GM10266 (cell line): ENCODE measurements around the gene GGCX.
"Not testable (repeated sequence)": the region's sequence is repeated elsewhere in the genome, so short reads cannot be mapped to it uniquely, and the experiment has no call there.

ENCODE experiments used
- DNase-seq: peaks from one replicate; pipeline ENCODE4 v3.0.0; 2012; ENCODE audit errors: extremely low spot score
- TF ChIP-seq, protein P1 (sequence below): IDR thresholded peaks from 2 replicates; pipeline ENCODE4 v1.5.1; 2012; ENCODE audit warnings: mild to moderate bottlenecking, low read depth; ENCODE audit not compliant: control insufficient read depth, insufficient read depth; ENCODE audit errors: missing control alignments

Gene GGCX

DNA sequence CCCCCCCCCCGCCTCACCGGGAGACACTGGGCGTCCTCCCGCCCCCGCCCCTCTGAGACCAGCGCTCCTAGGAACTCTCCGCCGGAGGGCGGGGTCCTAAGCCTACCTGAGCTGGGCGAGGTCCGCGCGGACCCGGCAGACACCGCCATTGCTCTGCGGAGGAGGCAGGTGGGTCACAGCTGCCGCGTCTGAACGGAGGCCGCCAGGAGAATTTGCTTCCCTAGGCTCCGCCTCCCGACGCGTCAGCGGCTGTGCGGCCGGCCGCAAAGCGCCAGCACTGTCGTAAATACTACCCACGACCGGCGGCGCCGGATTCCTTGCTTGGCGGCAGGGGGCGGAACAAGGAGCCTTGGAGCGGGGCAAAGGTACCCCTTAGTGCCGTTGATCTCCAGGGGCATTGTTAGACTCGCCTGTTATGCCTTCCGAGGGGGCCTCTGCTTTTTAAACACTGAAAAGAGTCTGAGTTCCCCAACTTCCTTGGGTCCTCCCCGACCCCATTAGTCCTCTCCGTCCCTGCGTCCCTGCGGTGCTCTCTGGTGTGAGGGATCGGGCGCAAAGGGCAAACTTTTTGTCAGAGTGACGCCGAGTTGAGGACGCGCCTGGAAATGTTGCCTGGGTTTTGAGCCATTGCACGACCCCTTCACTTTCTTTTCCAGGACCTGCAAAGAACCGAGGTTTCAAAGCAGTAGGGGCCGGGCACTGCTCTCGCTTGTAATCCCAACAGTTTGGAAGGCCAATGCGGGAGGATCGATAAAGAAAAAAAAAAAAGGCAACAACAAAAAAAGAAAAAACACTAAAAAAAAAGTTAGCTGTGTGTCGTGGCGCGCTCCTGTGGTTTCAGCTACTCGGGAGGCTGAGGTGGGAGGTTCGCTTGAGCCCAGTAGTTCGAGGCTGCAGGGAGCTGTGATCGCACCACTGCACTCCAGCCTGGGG is at the start of gene GGCX:
GGCX (minus strand) TSS at position 214 of the 933 bp plus-strand sequence; CDS start at position 149, 65 bp downstream.
- TF ChIP-seq, protein P1, sequence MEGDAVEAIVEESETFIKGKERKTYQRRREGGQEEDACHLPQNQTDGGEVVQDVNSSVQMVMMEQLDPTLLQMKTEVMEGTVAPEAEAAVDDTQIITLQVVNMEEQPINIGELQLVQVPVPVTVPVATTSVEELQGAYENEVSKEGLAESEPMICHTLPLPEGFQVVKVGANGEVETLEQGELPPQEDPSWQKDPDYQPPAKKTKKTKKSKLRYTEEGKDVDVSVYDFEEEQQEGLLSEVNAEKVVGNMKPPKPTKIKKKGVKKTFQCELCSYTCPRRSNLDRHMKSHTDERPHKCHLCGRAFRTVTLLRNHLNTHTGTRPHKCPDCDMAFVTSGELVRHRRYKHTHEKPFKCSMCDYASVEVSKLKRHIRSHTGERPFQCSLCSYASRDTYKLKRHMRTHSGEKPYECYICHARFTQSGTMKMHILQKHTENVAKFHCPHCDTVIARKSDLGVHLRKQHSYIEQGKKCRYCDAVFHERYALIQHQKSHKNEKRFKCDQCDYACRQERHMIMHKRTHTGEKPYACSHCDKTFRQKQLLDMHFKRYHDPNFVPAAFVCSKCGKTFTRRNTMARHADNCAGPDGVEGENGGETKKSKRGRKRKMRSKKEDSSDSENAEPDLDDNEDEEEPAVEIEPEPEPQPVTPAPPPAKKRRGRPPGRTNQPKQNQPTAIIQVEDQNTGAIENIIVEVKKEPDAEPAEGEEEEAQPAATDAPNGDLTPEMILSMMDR = peak; percentile 7
- DNase-seq = peak; percentile 89

GRCh38 chr2:85607268-85608215 is 46.2 kb upstream of the GGCX start:
- TF ChIP-seq, protein P1 = no peak

GRCh38 chr2:85606116-85606455 is 44.8 kb upstream of the GGCX start:
- TF ChIP-seq, protein P1 = no peak
- DNase-seq = no peak

More at GRCh38 chr2:85607268-85608215, 46.2 kb upstream of the GGCX start:
- no peak for DNase-seq

GRCh38 chr2:85605406-85606115 is 44.3 kb upstream of the GGCX start:
- TF ChIP-seq, protein P1 = no peak
- no peak for DNase-seq

DNA sequence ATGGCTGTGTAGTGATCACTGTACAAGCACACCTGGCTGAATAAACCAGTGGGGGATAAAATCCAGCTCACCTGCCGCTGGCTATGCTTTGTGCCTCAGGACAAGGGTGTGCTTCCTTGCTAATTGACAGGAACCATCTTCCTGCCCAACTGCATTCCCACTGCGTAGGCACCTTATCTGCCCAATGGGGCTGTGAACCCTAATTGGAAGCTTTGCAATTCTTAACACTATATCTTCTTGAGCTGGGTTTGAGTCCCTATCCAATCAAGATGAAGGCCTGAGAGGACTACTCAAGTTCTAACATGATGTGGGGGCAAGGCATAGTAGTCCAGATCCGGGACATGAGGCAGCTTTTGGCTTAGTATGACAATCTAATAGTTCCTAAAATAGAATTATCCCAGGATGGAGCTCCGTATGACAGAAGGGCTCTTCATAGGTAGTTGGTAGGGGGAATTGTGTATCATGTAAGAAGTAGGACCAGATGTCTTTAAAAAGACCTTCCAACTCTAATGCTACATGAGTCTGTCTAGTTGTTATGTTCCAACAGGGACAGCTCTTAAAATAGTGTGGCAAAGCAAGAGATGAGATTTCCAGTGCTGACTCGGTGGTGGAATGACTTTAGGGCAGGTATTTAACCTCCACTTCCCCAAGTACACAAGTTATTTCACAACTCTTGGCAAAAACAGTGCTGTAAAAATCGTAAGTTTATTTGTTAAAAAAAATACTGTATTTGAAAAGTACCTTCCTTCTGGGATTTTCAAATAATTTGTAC is 43.5 kb upstream of the GGCX start:
- no peak for DNase-seq
- TF ChIP-seq, protein P1 = no peak

GRCh38 chr2:85604133-85604444 is 42.8 kb upstream of the GGCX start:
- not testable (repeated sequence) for DNase-seq
